Astrocyte of the cerebellum (primary cell): Measurements from ENCODE around the gene GINS1.
A peak's percentile ranks its signal among the peaks of the same experiment; 100 is the strongest.

Experiments used
- DNase-seq: peaks from one replicate; pipeline ENCODE4 v3.0.0-alpha.2; 2011; ENCODE audit warnings: low read depth
- H3K4me3 ChIP-seq: 2 replicates; pipeline ENCODE4 v1.5.1; 2011; ENCODE audit warnings: mild to moderate bottlenecking, low read depth, low read length, moderate library complexity
- in situ Hi-C: cut with HindIII; loops from 2 replicates; pipeline ENCODE4 v1.10.0; 2017; ENCODE audit warnings: low sequenced_read_pairs
- TF ChIP-seq, protein P1 (sequence below): IDR thresholded peaks from 2 replicates; pipeline ENCODE4 v1.5.1; 2012; ENCODE audit warnings: low read length, low read depth, moderate library complexity, mild to moderate bottlenecking; ENCODE audit errors: missing control alignments

GINS1 gene

DNA sequence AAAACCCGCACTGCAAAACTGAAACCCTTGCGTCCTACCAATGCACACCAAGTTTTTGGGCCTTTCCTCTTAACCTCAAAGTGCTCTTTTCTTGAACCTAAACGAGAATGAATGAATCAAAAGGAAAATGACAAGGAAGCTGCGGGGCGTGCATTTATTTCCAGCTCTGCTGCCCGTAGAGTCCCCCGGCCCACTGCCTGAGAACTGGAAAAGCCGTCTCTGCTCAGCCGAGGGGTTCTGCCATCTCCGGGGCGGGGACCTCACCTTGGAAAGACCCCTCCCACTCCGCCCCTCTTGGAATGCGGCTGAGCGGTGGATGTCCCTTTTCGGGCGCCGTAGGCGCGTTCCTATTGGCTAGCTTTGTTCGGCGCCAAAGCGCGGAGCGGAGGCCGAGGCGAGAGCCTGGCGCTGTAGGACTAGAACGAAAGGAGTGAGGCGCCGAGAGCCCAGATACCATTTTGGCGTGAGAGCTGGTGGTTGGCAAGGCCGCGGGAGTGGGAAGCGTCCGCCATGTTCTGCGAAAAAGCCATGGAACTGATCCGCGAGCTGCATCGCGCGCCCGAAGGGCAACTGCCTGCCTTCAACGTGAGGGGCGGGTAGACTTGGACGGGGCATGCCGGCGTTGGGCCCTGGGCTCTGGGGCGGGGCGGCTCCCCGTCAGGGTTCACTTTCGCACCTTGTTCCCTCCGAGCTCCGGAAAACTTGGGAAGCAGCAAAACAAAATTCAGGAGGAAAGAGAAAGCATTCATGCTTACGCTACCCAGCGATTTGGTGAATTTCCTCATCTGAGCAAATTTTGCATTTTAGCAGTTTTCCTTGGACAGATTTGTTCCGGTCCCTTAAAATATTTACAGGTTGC, at the start of gene GINS1:
Gene GINS1 (plus strand): TSS at position 363 of the 859 bp plus-strand sequence. CDS start 148 bp downstream, at position 511.
- peak; percentile 61 for DNase-seq
- TF ChIP-seq, protein P1, sequence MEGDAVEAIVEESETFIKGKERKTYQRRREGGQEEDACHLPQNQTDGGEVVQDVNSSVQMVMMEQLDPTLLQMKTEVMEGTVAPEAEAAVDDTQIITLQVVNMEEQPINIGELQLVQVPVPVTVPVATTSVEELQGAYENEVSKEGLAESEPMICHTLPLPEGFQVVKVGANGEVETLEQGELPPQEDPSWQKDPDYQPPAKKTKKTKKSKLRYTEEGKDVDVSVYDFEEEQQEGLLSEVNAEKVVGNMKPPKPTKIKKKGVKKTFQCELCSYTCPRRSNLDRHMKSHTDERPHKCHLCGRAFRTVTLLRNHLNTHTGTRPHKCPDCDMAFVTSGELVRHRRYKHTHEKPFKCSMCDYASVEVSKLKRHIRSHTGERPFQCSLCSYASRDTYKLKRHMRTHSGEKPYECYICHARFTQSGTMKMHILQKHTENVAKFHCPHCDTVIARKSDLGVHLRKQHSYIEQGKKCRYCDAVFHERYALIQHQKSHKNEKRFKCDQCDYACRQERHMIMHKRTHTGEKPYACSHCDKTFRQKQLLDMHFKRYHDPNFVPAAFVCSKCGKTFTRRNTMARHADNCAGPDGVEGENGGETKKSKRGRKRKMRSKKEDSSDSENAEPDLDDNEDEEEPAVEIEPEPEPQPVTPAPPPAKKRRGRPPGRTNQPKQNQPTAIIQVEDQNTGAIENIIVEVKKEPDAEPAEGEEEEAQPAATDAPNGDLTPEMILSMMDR = no peak
- in situ Hi-C loops = no loop called here
- peak within 1 kb of the TSS; percentile 84 for H3K4me3 ChIP-seq

DNA sequence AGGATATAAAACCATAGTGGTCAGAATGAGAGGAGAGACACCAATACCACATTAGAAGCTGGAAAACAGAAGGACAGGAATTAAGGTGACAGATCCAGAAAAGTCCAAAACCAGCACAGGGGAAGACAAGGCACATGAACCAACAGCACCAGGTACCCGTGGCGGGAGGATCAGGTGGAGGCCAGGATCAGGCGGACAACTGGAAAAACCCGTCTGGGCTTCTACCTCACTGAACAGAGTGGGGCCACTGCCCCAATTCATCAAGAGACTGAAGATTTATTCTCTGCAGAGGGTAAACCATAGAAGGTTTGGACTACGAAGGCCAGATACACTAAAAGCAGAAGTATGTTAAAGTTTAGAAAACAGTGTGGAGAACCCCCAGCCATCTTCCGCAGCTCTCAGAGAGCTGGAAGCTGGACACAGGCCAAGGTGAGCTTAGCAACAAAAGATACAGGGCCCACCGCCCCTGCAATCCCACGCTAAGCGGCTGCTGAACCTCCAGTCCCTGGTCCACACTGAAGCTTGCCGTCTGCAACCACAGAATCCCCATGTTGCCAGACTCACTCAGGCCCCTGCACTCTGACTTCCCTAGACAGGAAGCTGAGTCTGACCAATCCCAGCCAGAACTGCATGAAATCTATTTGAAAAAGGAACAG, 46.7 kb upstream of the GINS1 start:
- TF ChIP-seq, protein P1 = no peak
- in situ Hi-C loops = no loop called here
- peak; percentile 47 for DNase-seq
- H3K4me3 ChIP-seq = no peak overlapping the region

DNA sequence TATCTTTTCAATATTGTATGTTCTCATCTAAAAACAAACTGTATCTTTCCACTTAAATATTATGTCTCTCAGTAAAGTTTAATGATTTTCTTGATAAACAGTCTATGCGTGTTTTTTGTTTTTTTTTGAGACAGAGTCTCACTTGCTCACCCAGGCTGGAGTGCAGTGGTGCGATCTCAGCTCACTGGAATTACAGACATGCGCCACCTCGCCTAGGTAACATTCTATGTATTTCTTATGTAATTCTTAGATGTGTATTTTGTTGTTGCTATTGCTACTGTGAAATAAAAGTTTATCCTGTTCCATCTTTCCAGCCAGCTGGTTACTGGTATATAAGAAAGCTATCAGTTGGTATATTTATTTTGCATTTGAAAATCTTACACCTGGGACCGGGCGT, 46.2 kb upstream of the GINS1 start:
- TF ChIP-seq, protein P1 = no peak
- in situ Hi-C loops = no loop called here
- H3K4me3 ChIP-seq = no peak overlapping the region
- peak; percentile 11 for DNase-seq

DNA sequence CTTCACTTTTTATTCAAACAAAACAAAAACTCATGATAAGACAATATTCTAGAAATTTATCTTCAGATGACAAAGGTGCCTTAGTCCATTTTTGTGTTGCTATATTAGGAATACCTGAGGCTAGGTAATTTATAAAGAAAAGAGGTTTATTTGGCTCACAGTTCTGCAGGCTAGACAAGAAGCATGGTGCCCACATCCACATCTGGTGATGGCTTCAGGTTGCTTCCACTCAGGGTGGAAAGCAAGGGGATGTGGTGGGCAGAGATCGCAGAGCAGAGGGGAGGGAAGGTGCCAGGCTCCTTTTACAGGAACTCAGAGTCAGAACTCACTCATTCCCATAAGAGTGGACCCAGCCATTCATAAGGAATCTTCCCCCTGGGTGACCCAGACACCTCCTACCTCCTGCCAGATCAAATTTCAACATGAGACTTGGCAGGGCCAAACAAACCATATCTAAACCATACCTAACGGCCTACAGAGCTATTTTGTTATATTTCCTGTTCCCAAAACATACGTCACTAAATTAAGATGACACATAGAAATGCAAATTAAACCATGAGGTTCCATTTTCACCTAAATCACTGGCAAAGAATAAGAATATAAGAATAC, 43.2 kb upstream of the GINS1 start:
- TF ChIP-seq, protein P1 = no peak
- DNase-seq = peak; percentile 36
- no peak overlapping the region for H3K4me3 ChIP-seq
- in situ Hi-C loops = no loop called here

DNA sequence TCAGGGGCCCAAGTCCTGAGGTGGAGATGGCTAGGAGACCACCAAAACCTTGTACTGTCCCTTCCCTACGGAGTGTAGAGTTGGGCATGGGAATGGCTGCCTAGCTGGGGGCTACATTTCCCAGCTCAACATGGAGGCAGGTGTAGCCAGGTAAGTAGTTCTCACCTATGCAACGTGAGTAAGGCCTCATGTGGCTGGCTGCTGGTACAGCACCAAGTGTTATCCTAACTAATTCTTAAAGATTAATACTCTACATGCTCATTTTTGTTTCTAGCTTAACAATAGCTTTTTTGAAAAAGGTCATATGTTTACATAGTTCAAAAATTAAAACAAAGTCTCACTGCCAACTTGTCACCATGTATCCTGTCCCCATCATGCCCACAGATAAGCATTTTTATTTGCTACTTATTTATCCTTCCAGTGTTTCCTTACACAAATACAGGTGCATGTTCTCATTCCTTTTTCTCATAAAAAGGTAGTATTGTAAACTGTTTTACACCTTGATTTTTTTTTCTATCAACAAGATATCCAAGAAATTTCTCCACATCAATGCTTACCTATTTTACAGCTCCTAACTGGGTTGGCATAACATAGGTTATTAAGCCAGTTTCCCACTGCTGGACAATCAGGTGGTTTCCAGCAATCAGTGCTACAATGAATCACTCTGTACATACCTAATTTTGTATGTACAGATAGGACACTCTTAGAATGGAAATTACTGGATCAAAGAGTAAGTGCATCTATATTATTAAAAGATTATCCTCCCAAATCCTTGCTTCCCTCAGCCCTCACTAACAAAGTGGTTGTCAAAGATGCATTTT, 42.4 kb upstream of the GINS1 start:
- DNase-seq = no peak
- H3K4me3 ChIP-seq = no peak overlapping the region
- in situ Hi-C loops = no loop called here
- TF ChIP-seq, protein P1 = no peak

DNA sequence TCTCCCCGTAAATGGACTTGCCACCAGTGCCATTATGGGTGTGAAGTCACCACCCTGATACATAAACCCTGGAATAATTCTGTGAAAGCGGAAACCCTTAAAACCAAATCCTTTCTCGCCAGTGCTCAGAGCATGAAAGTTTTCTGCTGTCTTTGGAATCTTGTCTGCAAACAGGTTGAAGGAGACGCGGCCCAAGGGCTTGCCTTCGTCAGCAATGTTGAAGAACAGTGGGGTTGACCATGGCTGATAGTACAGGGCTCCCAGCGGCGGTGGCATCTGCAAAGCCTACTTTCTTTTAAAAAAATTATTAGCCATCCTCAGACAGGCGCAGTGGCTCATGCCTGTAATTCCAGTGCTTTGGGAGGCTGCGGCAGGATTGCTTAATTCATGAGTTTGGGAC, 38.9 kb upstream of the GINS1 start:
- DNase-seq = no peak
- no peak overlapping the region for H3K4me3 ChIP-seq
- in situ Hi-C loops = no loop called here
- TF ChIP-seq, protein P1 = no peak
